Trophoblast cell (in vitro differentiated cells and primary cell): ENCODE data around the gene YIF1B.

Source experiments
- DNase-seq, 2 donors: peaks; one replicate each; pipeline ENCODE4 v3.0.0-alpha.2; 2016
- H2AFZ ChIP-seq: 2 replicates; pipeline ENCODE4 v1.6.1; 2013; ENCODE audit warnings: low read length, moderate library complexity, mild to moderate bottlenecking; ENCODE audit not compliant: insufficient read depth, poor library complexity
- H2AK5ac ChIP-seq: 2 replicates; pipeline ENCODE4 v1.6.1; 2013; ENCODE audit warnings: mild to moderate bottlenecking, low read length
- H2BK120ac ChIP-seq: 2 replicates; pipeline ENCODE4 v1.6.1; 2013; ENCODE audit warnings: low read length, mild to moderate bottlenecking, moderate library complexity; ENCODE audit not compliant: insufficient read depth, poor library complexity
- H2BK12ac ChIP-seq: 2 replicates; pipeline ENCODE4 v1.6.1; 2013; ENCODE audit warnings: mild to moderate bottlenecking, low read length, moderate library complexity
- H2BK5ac ChIP-seq: 2 replicates; pipeline ENCODE4 v1.6.1; 2013; ENCODE audit warnings: low read length, low read depth, moderate library complexity, mild to moderate bottlenecking; ENCODE audit not compliant: poor library complexity
- H3K14ac ChIP-seq: 2 replicates; pipeline ENCODE4 v1.6.1; 2013; ENCODE audit warnings: mild to moderate bottlenecking, low read length
- H3K18ac ChIP-seq: 2 replicates; pipeline ENCODE4 v1.6.1; 2013; ENCODE audit warnings: mild to moderate bottlenecking, low read length
- H3K23ac ChIP-seq: 2 replicates; pipeline ENCODE4 v1.6.1; 2013; ENCODE audit warnings: low read length
- H3K27ac ChIP-seq: 2 replicates; pipeline ENCODE4 v1.5.1; 2013; ENCODE audit warnings: low read depth, mild to moderate bottlenecking, inconsistent platforms, low read length, moderate library complexity
- H3K27me3 ChIP-seq: 2 replicates; pipeline ENCODE4 v1.6.1; 2013; ENCODE audit warnings: inconsistent platforms, mild to moderate bottlenecking, low read length, moderate library complexity; ENCODE audit not compliant: insufficient read depth
- H3K36me3 ChIP-seq, 2 experiments: 1 replicate in 1 of 2; 2 replicates in 1 of 2; pipeline ENCODE4 v1.6.1; 2013; ENCODE audit warnings: low read length in 2 of 2, mild to moderate bottlenecking in 2 of 2, moderate library complexity in 1 of 2; ENCODE audit not compliant: insufficient read depth in 2 of 2, control insufficient read depth in 1 of 2
- H3K4ac ChIP-seq: 2 replicates; pipeline ENCODE4 v1.6.1; 2013; ENCODE audit warnings: low read depth, mild to moderate bottlenecking, low read length, moderate library complexity
- H3K4me1 ChIP-seq, 2 experiments: 1 replicate in 1 of 2; 2 replicates in 1 of 2; pipeline ENCODE4 v1.6.1; 2013; ENCODE audit warnings: low read length in 2 of 2, mild to moderate bottlenecking in 2 of 2, moderate library complexity in 1 of 2; ENCODE audit not compliant: insufficient read depth in 2 of 2, control insufficient read depth in 1 of 2
- H3K4me2 ChIP-seq: 2 replicates; pipeline ENCODE4 v1.6.1; 2013; ENCODE audit warnings: inconsistent platforms, mild to moderate bottlenecking, low read length, moderate library complexity
- H3K4me3 ChIP-seq: 2 replicates; pipeline ENCODE4 v1.5.1; 2013; ENCODE audit warnings: mild to moderate bottlenecking, low read depth, low read length, inconsistent platforms
- H3K79me1 ChIP-seq: one replicate; pipeline ENCODE4 v1.6.1; 2013; ENCODE audit warnings: low read length
- H3K79me2 ChIP-seq: 2 replicates; pipeline ENCODE4 v1.6.1; 2013; ENCODE audit warnings: low read length, mild to moderate bottlenecking; ENCODE audit not compliant: control insufficient read depth, insufficient read depth, poor library complexity
- H3K9ac ChIP-seq: 2 replicates; pipeline ENCODE4 v1.6.1; 2013; ENCODE audit warnings: mild to moderate bottlenecking, low read length
- H3K9me3 ChIP-seq: 2 replicates; pipeline ENCODE4 v1.6.1; 2013; ENCODE audit warnings: low read depth, mild to moderate bottlenecking, control low read depth, inconsistent platforms, low read length; ENCODE audit not compliant: insufficient read depth
- H4K12ac ChIP-seq: 2 replicates; pipeline ENCODE4 v1.6.1; 2013; ENCODE audit warnings: low read depth, mild to moderate bottlenecking, low read length, moderate library complexity
- H4K8ac ChIP-seq: 2 replicates; pipeline ENCODE4 v1.6.1; 2013; ENCODE audit warnings: low read depth, mild to moderate bottlenecking, low read length, moderate library complexity
- H4K91ac ChIP-seq: one replicate; pipeline ENCODE4 v1.6.1; 2013; ENCODE audit warnings: low read depth, mild to moderate bottlenecking, low read length, moderate library complexity
- WGBS: extraction: QIAGEN DNeasy Blood & Tissue Kit; methylation state at CpG from one replicate; pipeline ENCODE4 v1.1.7; 2013; ENCODE audit warnings: missing lambda C conversion rate; ENCODE audit not compliant: insufficient read length, insufficient coverage; ENCODE audit errors: extremely low coverage; 5-methylcytosine and 5-hydroxymethylcytosine counted together

Gene YIF1B

GRCh38 chr19:38329651-38330050 lies 13.9 kb upstream of the YIF1B start:
- no peaks in the 10 kb centered on the region for H3K9me3 ChIP-seq
- H4K8ac ChIP-seq = no peak overlapping the region
- no peak overlapping the region for H4K91ac ChIP-seq
- no peak overlapping the region for H2BK12ac ChIP-seq
- H3K79me2 ChIP-seq = no peaks in the 10 kb centered on the region
- no peak for DNase-seq
- H3K36me3 ChIP-seq = peaks cover 10 to 12% of the 10 kb centered on the region in 2 experiments
- no peak overlapping the region for H4K12ac ChIP-seq
- no peaks in the 10 kb centered on the region for H3K79me1 ChIP-seq
- H3K23ac ChIP-seq = no peak overlapping the region
- no peak overlapping the region for H2AFZ ChIP-seq
- no peak overlapping the region for H2BK120ac ChIP-seq
- no peak overlapping the region for H3K4me3 ChIP-seq
- no peak overlapping the region for H3K4me2 ChIP-seq
- H3K27ac ChIP-seq = no peak overlapping the region
- no peak overlapping the region for H2BK5ac ChIP-seq
- H3K27me3 ChIP-seq = no peaks in the 10 kb centered on the region
- WGBS = no CpG with 5 or more reads among the region's 7 CpGs
- H3K18ac ChIP-seq = no peak overlapping the region
- H3K9ac ChIP-seq = no peak overlapping the region
- no peaks in the 10 kb centered on the region for H3K4me1 ChIP-seq
- H3K14ac ChIP-seq = no peak overlapping the region
- no peak overlapping the region for H3K4ac ChIP-seq
- H2AK5ac ChIP-seq = no peak overlapping the region

GRCh38 chr19:38326591-38326990 lies 10.8 kb upstream of the YIF1B start:
- no peak overlapping the region for H3K23ac ChIP-seq
- H3K36me3 ChIP-seq = peaks cover 10 to 12% of the 10 kb centered on the region in 2 experiments
- no peak overlapping the region for H2BK12ac ChIP-seq
- no peak overlapping the region for H2BK5ac ChIP-seq
- peaks cover under 1% of the 10 kb centered on the region in 2 experiments for H3K4me1 ChIP-seq
- H3K4ac ChIP-seq = no peak overlapping the region
- H3K18ac ChIP-seq = no peak overlapping the region
- H3K79me1 ChIP-seq = no peaks in the 10 kb centered on the region
- no peak overlapping the region for H2AK5ac ChIP-seq
- H2BK120ac ChIP-seq = no peak overlapping the region
- no peak overlapping the region for H3K14ac ChIP-seq
- H4K12ac ChIP-seq = no peak overlapping the region
- H3K4me3 ChIP-seq = no peak overlapping the region
- H3K27ac ChIP-seq = no peak overlapping the region
- H4K8ac ChIP-seq = no peak overlapping the region
- no peaks in the 10 kb centered on the region for H3K9me3 ChIP-seq
- H2AFZ ChIP-seq = no peak overlapping the region
- H4K91ac ChIP-seq = no peak overlapping the region
- DNase-seq = no peak
- H3K79me2 ChIP-seq = no peaks in the 10 kb centered on the region
- WGBS = no CpG with 5 or more reads among the region's 22 CpGs
- no peak overlapping the region for H3K9ac ChIP-seq
- H3K4me2 ChIP-seq = no peak overlapping the region
- no peaks in the 10 kb centered on the region for H3K27me3 ChIP-seq

DNA sequence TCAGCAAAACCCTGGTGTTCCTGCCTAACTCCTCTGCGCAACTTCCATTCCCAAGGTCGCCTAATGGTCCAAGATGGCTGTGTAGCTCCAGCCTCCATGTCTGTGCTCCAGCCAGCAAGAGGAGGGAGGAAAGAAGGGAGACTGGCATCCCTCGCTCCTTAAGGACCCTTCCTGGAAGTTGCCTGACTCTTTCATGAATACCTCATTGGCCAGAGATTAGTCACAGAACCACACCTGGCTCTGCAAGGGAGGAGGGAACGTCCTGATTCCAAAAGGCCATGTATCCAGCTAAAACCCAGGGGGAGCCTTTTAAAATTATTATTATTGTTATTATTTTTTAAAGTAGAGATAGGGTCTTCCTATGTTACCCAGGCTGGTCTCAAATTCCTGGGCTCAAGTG lies 8.7 kb upstream of the YIF1B start:
- no CpG with 5 or more reads among the region's 4 CpGs for WGBS
- peaks cover 7 to 18% of the 10 kb centered on the region in 2 experiments for H3K4me1 ChIP-seq
- no peak overlapping the region for H3K4me2 ChIP-seq
- H2BK5ac ChIP-seq = no peak overlapping the region
- H3K23ac ChIP-seq = no peak overlapping the region
- H3K36me3 ChIP-seq = peaks cover 10 to 12% of the 10 kb centered on the region in 2 experiments
- H3K18ac ChIP-seq = no peak overlapping the region
- no peak overlapping the region for H4K12ac ChIP-seq
- no peak overlapping the region for H3K27ac ChIP-seq
- no peaks in the 10 kb centered on the region for H3K27me3 ChIP-seq
- H2AK5ac ChIP-seq = no peak overlapping the region
- H3K9ac ChIP-seq = no peak overlapping the region
- peaks cover 4% of the 10 kb centered on the region for H3K79me2 ChIP-seq
- H3K14ac ChIP-seq = no peak overlapping the region
- H2BK12ac ChIP-seq = no peak overlapping the region
- no peak overlapping the region for H2BK120ac ChIP-seq
- H4K8ac ChIP-seq = no peak overlapping the region
- DNase-seq = peak in 1 of 2 donors; percentile 37
- H4K91ac ChIP-seq = no peak overlapping the region
- H3K9me3 ChIP-seq = no peaks in the 10 kb centered on the region
- no peak overlapping the region for H3K4me3 ChIP-seq
- no peak overlapping the region for H3K4ac ChIP-seq
- H3K79me1 ChIP-seq = peaks cover 5% of the 10 kb centered on the region
- H2AFZ ChIP-seq = no peak overlapping the region

GRCh38 chr19:38323291-38323690 lies 7.5 kb upstream of the YIF1B start:
- H3K4me1 ChIP-seq = peaks cover 10 to 21% of the 10 kb centered on the region in 2 experiments
- H3K79me1 ChIP-seq = peaks cover 5% of the 10 kb centered on the region
- H3K36me3 ChIP-seq = peaks cover 10 to 12% of the 10 kb centered on the region in 2 experiments
- WGBS = no CpG with 5 or more reads among the region's 7 CpGs
- H3K4ac ChIP-seq = no peak overlapping the region
- H3K79me2 ChIP-seq = peaks cover 4% of the 10 kb centered on the region
- H3K27me3 ChIP-seq = no peaks in the 10 kb centered on the region
- H3K23ac ChIP-seq = no peak overlapping the region
- no peak overlapping the region for H4K91ac ChIP-seq
- no peak overlapping the region for H2AK5ac ChIP-seq
- H2BK5ac ChIP-seq = no peak overlapping the region
- no peak overlapping the region for H2AFZ ChIP-seq
- H3K14ac ChIP-seq = no peak overlapping the region
- no peak overlapping the region for H2BK120ac ChIP-seq
- no peak overlapping the region for H3K27ac ChIP-seq
- H3K9ac ChIP-seq = no peak overlapping the region
- no peak overlapping the region for H3K4me2 ChIP-seq
- no peaks in the 10 kb centered on the region for H3K9me3 ChIP-seq
- DNase-seq = no peak
- H4K8ac ChIP-seq = no peak overlapping the region
- H4K12ac ChIP-seq = no peak overlapping the region
- H3K18ac ChIP-seq = no peak overlapping the region
- no peak overlapping the region for H3K4me3 ChIP-seq
- no peak overlapping the region for H2BK12ac ChIP-seq
